Measurements from ENCODE around the gene CCDC13.

DNA sequence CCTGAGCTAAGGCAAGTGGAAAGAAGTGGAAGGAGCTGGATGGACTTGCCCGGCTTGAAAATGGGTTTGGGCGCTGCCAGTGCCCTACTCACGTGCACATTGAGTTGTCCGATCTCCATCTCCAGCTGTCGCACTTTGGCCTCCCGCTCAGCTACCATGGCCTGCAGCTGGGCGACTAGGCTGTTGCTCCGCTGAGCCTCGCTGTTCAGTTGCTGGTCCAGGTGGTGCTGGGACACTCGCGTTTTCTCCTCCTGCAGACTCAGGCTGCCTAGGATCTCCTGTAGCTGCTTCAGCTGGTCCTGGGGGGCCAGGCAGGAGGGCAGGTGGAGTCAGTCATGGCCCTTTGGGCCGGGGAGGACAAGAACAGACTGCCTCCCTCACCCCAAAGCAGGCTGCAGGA, 37.4 kb downstream of the CCDC13 start:
- TF ChIP-seq POLR2AphosphoS5 (IDR thresholded peaks at IDR 0.05; ENCODE audit: insufficient read depth, low read depth, low read length) (no peak), POLR2A (IDR thresholded peaks at IDR 0.05; ENCODE audit: low read depth, low read length) (no peak), EZH2 (IDR thresholded peaks at IDR 0.05; ENCODE audit: borderline replicate concordance, low read depth, low read length, severe bottlenecking) (no peak), MYC (IDR thresholded peaks at IDR 0.05; ENCODE audit: low read depth, low read length) (no peak), FOS (IDR thresholded peaks at IDR 0.05; ENCODE audit: borderline replicate concordance, insufficient read depth, low read length) (no peak), JUN (IDR thresholded peaks at IDR 0.05; ENCODE audit: borderline replicate concordance, insufficient read depth, insufficient read length, low read depth) (no peak), GATA2 (IDR thresholded peaks at IDR 0.05; ENCODE audit: insufficient read depth, insufficient read length, low read depth, low read length) (no peak)
- TF ChIP-seq, protein P1, sequence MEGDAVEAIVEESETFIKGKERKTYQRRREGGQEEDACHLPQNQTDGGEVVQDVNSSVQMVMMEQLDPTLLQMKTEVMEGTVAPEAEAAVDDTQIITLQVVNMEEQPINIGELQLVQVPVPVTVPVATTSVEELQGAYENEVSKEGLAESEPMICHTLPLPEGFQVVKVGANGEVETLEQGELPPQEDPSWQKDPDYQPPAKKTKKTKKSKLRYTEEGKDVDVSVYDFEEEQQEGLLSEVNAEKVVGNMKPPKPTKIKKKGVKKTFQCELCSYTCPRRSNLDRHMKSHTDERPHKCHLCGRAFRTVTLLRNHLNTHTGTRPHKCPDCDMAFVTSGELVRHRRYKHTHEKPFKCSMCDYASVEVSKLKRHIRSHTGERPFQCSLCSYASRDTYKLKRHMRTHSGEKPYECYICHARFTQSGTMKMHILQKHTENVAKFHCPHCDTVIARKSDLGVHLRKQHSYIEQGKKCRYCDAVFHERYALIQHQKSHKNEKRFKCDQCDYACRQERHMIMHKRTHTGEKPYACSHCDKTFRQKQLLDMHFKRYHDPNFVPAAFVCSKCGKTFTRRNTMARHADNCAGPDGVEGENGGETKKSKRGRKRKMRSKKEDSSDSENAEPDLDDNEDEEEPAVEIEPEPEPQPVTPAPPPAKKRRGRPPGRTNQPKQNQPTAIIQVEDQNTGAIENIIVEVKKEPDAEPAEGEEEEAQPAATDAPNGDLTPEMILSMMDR (IDR thresholded peaks at IDR 0.05; ENCODE audit: extremely low read depth in 1 of 2, insufficient read depth in 1 of 2, low read depth in 1 of 2, low read length in 2 of 2): no peak
- TF ChIP-seq, protein P2, sequence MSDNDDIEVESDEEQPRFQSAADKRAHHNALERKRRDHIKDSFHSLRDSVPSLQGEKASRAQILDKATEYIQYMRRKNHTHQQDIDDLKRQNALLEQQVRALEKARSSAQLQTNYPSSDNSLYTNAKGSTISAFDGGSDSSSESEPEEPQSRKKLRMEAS (IDR thresholded peaks at IDR 0.05; ENCODE audit: insufficient read depth, insufficient read length): no peak

All from endothelial cell of umbilical vein (primary cell).